ENCODE measurements around the gene CLEC4M.
"Not testable (repeated sequence)": the region's sequence is repeated elsewhere in the genome, so short reads cannot be mapped to it uniquely, and the experiment has no call there.

DNA sequence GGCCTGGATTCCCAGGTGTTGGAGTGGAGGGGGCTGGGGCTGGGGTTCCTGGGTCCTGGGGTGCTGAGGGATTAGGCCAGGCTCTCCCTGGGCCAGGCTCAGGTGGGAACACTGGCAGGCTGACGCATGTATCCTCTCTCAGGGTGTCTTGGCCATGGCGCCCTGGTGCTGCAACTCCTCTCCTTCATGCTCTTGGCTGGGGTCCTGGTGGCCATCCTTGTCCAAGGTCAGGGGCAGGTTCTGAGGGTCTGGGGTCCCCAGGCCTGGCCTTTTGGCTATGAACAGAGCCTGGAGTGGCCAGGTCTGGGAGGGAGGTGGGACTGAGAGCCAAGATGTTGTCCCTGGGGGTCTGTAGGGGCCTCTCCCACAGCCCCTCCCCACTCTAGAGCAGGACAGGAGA lies 2.0 kb downstream of the CLEC4M start:
- TF ChIP-seq, protein P1, sequence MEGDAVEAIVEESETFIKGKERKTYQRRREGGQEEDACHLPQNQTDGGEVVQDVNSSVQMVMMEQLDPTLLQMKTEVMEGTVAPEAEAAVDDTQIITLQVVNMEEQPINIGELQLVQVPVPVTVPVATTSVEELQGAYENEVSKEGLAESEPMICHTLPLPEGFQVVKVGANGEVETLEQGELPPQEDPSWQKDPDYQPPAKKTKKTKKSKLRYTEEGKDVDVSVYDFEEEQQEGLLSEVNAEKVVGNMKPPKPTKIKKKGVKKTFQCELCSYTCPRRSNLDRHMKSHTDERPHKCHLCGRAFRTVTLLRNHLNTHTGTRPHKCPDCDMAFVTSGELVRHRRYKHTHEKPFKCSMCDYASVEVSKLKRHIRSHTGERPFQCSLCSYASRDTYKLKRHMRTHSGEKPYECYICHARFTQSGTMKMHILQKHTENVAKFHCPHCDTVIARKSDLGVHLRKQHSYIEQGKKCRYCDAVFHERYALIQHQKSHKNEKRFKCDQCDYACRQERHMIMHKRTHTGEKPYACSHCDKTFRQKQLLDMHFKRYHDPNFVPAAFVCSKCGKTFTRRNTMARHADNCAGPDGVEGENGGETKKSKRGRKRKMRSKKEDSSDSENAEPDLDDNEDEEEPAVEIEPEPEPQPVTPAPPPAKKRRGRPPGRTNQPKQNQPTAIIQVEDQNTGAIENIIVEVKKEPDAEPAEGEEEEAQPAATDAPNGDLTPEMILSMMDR (conservative IDR thresholded peaks at IDR 0.05) = not testable (repeated sequence)
- TF ChIP-seq ZFX (IDR thresholded peaks at IDR 0.05) = not testable (repeated sequence)

All from C4-2B (cell line).